Measurements from ENCODE around the gene ARHGEF10L. TPM values are rescaled to one million over a fixed set of nuclear protein-coding genes. Genes with fewer than 3 reads are reported as not detected.

ARHGEF10L gene
- total RNA-seq, 1 experiment from 2014 or later: 11.2 TPM

DNA sequence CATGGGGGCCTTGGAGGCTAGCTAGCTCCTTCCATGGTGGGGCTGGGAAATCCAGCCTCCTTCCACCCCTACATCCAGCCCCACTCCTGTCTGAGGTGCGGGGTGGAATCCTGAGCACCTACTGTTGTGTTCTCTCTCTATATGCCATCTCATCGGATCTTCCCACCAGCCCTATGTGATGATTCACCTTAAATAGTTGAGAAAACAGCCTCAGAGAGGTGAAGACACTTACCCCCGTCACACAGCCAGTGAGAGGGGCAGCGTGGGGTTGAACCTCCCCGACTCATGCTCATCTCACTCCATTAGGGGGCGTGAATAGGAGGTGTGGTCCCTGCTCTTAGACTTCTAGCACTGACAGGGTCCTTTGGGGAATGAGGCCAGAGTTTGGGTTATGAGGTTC is 184.7 kb downstream of the ARHGEF10L start:
- DNase-seq: no peak
- CTCF ChIA-PET: no interaction called here
- no TSS peak for BruUV-seq (replicated peaks)

DNA sequence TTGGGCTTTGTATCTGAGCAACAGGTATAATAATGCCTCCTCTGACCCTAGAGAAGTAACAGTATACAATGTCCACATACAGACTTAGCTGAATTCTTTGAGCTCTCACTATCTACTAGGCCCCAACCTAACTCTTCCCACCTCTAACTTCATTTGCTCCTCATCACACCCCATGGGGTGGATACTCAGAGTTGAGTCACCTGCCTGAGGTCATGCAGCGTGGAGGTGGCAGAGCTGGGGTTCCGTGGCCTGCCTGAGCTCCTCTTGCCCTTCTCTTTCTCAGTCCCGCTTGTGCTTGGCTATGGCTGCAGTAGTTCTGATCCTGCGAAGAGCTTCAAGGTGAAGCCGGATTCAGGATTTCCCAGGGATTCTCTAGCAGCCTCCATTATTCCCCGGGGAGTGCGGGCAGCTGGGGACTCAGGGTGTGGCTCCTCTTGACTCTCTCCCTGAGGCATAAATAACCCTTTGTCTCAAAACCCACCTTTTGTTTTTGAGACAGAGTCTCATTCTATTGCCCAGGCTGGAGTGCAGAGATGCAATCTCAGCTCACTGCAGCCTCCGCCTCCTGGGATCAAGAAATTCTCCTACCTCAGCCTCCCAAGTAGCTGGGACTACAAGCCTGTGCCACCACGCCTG is 185.7 kb downstream of the ARHGEF10L start:
- no peak overlapping the region for H3K9ac ChIP-seq (ENCODE audit: low read length)
- no peak overlapping the region for H3K27ac ChIP-seq (ENCODE audit: low read length)
- no peaks in the 10 kb centered on the region for H4K20me1 ChIP-seq (ENCODE audit: low read length)
- H3K79me2 ChIP-seq (ENCODE audit: low read length): no peaks in the 10 kb centered on the region
- no peak overlapping the region for H3K4me3 ChIP-seq (ENCODE audit: low read length)
- H3K4me1 ChIP-seq (ENCODE audit: insufficient read depth, low read length): no peaks in the 10 kb centered on the region
- H3K9me2 ChIP-seq (replicated peaks; ENCODE audit: low read length): no peaks in the 10 kb centered on the region
- DNase-seq (peak; percentile 8), ATAC-seq (no peak)
- no peak overlapping the region for H2AFZ ChIP-seq (ENCODE audit: low read length)
- no TSS peak for BruUV-seq (replicated peaks)
- intact Hi-C loops (cut with micrococcal nuclease): no loop called here
- H3K27me3 ChIP-seq (ENCODE audit: low read length): no peaks in the 10 kb centered on the region
- TF ChIP-seq, protein P1, sequence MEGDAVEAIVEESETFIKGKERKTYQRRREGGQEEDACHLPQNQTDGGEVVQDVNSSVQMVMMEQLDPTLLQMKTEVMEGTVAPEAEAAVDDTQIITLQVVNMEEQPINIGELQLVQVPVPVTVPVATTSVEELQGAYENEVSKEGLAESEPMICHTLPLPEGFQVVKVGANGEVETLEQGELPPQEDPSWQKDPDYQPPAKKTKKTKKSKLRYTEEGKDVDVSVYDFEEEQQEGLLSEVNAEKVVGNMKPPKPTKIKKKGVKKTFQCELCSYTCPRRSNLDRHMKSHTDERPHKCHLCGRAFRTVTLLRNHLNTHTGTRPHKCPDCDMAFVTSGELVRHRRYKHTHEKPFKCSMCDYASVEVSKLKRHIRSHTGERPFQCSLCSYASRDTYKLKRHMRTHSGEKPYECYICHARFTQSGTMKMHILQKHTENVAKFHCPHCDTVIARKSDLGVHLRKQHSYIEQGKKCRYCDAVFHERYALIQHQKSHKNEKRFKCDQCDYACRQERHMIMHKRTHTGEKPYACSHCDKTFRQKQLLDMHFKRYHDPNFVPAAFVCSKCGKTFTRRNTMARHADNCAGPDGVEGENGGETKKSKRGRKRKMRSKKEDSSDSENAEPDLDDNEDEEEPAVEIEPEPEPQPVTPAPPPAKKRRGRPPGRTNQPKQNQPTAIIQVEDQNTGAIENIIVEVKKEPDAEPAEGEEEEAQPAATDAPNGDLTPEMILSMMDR (conservative IDR thresholded peaks at IDR 0.05; ENCODE audit: low read depth, low read length): no peak
- TF ChIP-seq EZH2phosphoT487 (IDR thresholded peaks at IDR 0.05; ENCODE audit: borderline replicate concordance, low read length) (no peak), EZH2 (IDR thresholded peaks at IDR 0.05; ENCODE audit: low read length, unreplicated experiment) (no peak)
- no peaks in the 10 kb centered on the region for H3K36me3 ChIP-seq (ENCODE audit: low read depth, low read length)
- no peaks in the 10 kb centered on the region for H3F3A ChIP-seq (ENCODE audit: low read length, unreplicated experiment)
- no peak overlapping the region for H3K4me2 ChIP-seq (ENCODE audit: low read length)
- POLR2A ChIA-PET (ENCODE audit: unreplicated experiment): no interaction called here
- no peaks in the 10 kb centered on the region for H3K9me3 ChIP-seq (ENCODE audit: low read length)
- CTCF ChIA-PET: no interaction called here

More for the DNA sequence above, 184.7 kb downstream of the ARHGEF10L start:
- Histone ChIP-seq H3K4me1 (ENCODE audit: insufficient read depth, low read length) (no peaks in the 10 kb centered on the region), H3K27ac (ENCODE audit: low read length) (no peak overlapping the region), H3F3A (ENCODE audit: low read length, unreplicated experiment) (no peaks in the 10 kb centered on the region), H4K20me1 (ENCODE audit: low read length) (no peaks in the 10 kb centered on the region), H3K27me3 (ENCODE audit: low read length) (no peaks in the 10 kb centered on the region), H3K4me2 (ENCODE audit: low read length) (no peak overlapping the region), H3K79me2 (ENCODE audit: low read length) (no peaks in the 10 kb centered on the region), H2AFZ (ENCODE audit: low read length) (no peak overlapping the region), H3K9me2 (replicated peaks; ENCODE audit: low read length) (no peaks in the 10 kb centered on the region), H3K9me3 (ENCODE audit: low read length) (no peaks in the 10 kb centered on the region), H3K9ac (ENCODE audit: low read length) (no peak overlapping the region), H3K4me3 (ENCODE audit: low read length) (no peak overlapping the region), H3K36me3 (ENCODE audit: low read depth, low read length) (no peaks in the 10 kb centered on the region)
- POLR2A ChIA-PET (ENCODE audit: unreplicated experiment): no interaction called here
- ATAC-seq: no peak
- TF ChIP-seq EZH2phosphoT487 (IDR thresholded peaks at IDR 0.05; ENCODE audit: borderline replicate concordance, low read length) (no peak), EZH2 (IDR thresholded peaks at IDR 0.05; ENCODE audit: low read length, unreplicated experiment) (no peak)
- TF ChIP-seq, protein P1 (conservative IDR thresholded peaks at IDR 0.05; ENCODE audit: low read depth, low read length): no peak
- intact Hi-C loops (cut with micrococcal nuclease): no loop called here

DNA sequence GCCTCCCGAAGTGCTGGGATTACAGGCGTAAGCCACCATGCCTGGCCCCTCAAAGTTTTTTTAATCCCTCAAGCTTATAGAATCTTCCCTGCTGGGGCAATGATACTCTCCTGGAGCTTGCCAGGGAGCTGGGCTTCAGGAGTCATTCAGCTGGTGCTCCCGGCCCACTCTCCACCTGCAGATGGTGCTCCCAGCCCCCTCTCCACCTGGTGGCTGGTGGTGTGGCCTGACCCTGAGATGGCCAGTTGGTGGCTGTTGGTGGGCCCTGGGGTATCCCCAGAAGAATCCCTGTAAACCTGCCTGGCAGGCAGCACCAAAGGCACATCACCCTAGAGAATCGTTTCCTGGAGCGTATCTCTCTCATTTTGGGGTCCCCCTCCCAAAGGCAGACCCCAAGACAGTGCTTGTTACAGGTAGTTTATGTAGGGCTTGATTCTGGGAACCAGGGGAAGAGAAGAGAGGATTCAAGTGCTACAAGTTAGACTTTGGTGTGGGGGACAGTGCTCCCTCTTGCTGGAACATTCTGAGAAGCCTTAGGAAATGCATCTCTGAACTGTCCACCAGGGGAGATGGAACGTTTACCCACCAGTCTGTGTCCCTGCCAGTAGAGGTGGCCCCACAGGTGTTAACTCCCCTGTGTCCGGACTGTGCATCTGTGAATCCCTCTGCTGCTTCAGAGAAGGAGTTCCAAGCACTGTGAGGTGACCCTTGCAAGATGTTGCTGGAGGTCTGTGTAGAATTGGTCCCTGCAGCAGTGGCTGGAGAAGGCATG is 186.5 kb downstream of the ARHGEF10L start:
- H3K36me3 ChIP-seq (ENCODE audit: low read depth, low read length): no peaks in the 10 kb centered on the region
- H4K20me1 ChIP-seq (ENCODE audit: low read length): no peaks in the 10 kb centered on the region
- DNase-seq (no peak), ATAC-seq (no peak)
- no peak overlapping the region for H3K4me2 ChIP-seq (ENCODE audit: low read length)
- H3F3A ChIP-seq (ENCODE audit: low read length, unreplicated experiment): no peaks in the 10 kb centered on the region
- H3K79me2 ChIP-seq (ENCODE audit: low read length): no peaks in the 10 kb centered on the region
- H3K4me3 ChIP-seq (ENCODE audit: low read length): no peak overlapping the region
- H3K9me3 ChIP-seq (ENCODE audit: low read length): no peaks in the 10 kb centered on the region
- intact Hi-C loops (cut with micrococcal nuclease): no loop called here
- POLR2A ChIA-PET (ENCODE audit: unreplicated experiment): no interaction called here
- no peak overlapping the region for H2AFZ ChIP-seq (ENCODE audit: low read length)
- no peak overlapping the region for H3K27ac ChIP-seq (ENCODE audit: low read length)
- TF ChIP-seq EZH2phosphoT487 (IDR thresholded peaks at IDR 0.05; ENCODE audit: borderline replicate concordance, low read length) (no peak), EZH2 (IDR thresholded peaks at IDR 0.05; ENCODE audit: low read length, unreplicated experiment) (no peak)
- TF ChIP-seq, protein P1 (conservative IDR thresholded peaks at IDR 0.05; ENCODE audit: low read depth, low read length): no peak
- CTCF ChIA-PET: no interaction called here
- H3K27me3 ChIP-seq (ENCODE audit: low read length): no peaks in the 10 kb centered on the region; the same call in 1 of the 2 replicates
- no peaks in the 10 kb centered on the region for H3K4me1 ChIP-seq (ENCODE audit: insufficient read depth, low read length)
- no peak overlapping the region for H3K9ac ChIP-seq (ENCODE audit: low read length)
- no TSS peak for BruUV-seq (replicated peaks)
- no peaks in the 10 kb centered on the region for H3K9me2 ChIP-seq (replicated peaks; ENCODE audit: low read length)

All from PC-3 (cell line).